GM04503 (cell line): ENCODE results near the gene TAGLN2.

Experiments used
- DNase-seq: peaks from one replicate; pipeline ENCODE4 v3.0.0-alpha.2; 2012; ENCODE audit warnings: low read depth

TAGLN2 gene

GRCh38 chr1:159935305-159935704 lies 10.0 kb upstream of the TAGLN2 start:
- DNase-seq, result no peak

GRCh38 chr1:159934136-159935039 lies 9.1 kb upstream of the TAGLN2 start:
- no peak for DNase-seq

GRCh38 chr1:159933347-159933746 lies 8.0 kb upstream of the TAGLN2 start:
- no peak for DNase-seq

GRCh38 chr1:159932296-159933285 lies 7.3 kb upstream of the TAGLN2 start:
- DNase-seq, result no peak

GRCh38 chr1:159931795-159932173 lies 6.5 kb upstream of the TAGLN2 start:
- DNase-seq, result no peak

GRCh38 chr1:159931101-159931794 lies 5.9 kb upstream of the TAGLN2 start:
- DNase-seq, result no peak

GRCh38 chr1:159930634-159931033 lies 5.3 kb upstream of the TAGLN2 start:
- DNase-seq, result no peak

- DNase-seq, result no peak
Observed at GRCh38 chr1:159930216-159930615, 4.9 kb upstream of the TAGLN2 start.

GRCh38 chr1:159929155-159930051 lies 4.1 kb upstream of the TAGLN2 start:
- DNase-seq, result no peak

- DNase-seq, result no peak
Observed at GRCh38 chr1:159928491-159929050, 3.3 kb upstream of the TAGLN2 start.

GRCh38 chr1:159927849-159928431 lies 2.6 kb upstream of the TAGLN2 start:
- DNase-seq, result no peak

- no peak for DNase-seq
Observed at GRCh38 chr1:159927211-159927848, 2.0 kb upstream of the TAGLN2 start.

GRCh38 chr1:159925719-159926078 lies 392 bp upstream of the TAGLN2 start:
- DNase-seq, result no peak

- peak; percentile 54 for DNase-seq
Observed at GRCh38 chr1:159924025-159924790, 1.1 kb downstream of the TAGLN2 start.

- DNase-seq, result peak; percentile 56
Observed at GRCh38 chr1:159923203-159924024, 1.9 kb downstream of the TAGLN2 start.

- no peak for DNase-seq
Observed at GRCh38 chr1:159922511-159923202, 2.6 kb downstream of the TAGLN2 start.

GRCh38 chr1:159921700-159922504 lies 3.4 kb downstream of the TAGLN2 start:
- DNase-seq, result no peak
